Liver (tissue), 9 donors: ENCODE data around the gene TNFSF12. TPM values are rescaled to one million over a fixed set of nuclear protein-coding genes. Genes with fewer than 3 reads are reported as not detected.

ENCODE experiments used
- DNase-seq: peaks from one replicate; pipeline ENCODE4 v3.0.0-alpha.2; 2017; ENCODE audit warnings: low spot score
- H3K27ac ChIP-seq, 2 donors: one replicate each; pipeline ENCODE4 v1.7.0; 2013; ENCODE audit warnings: inconsistent platforms in 2 of 2, low read length in 2 of 2, control low read depth in 1 of 2, low read depth in 1 of 2, mild to moderate bottlenecking in 1 of 2
- H3K27me3 ChIP-seq, 4 donors: one replicate each; pipeline versions ENCODE4 v1.6.1 to v1.7.0; 2013; ENCODE audit warnings: low read length in 3 of 4, inconsistent platforms in 1 of 4, mild to moderate bottlenecking in 1 of 4, moderate library complexity in 1 of 4; ENCODE audit not compliant: control insufficient read depth in 4 of 4, insufficient read depth in 4 of 4
- H3K36me3 ChIP-seq, 4 donors: one replicate each; pipeline versions ENCODE4 v1.6.1 to v1.7.0; 2013; ENCODE audit warnings: low read length in 3 of 4, mild to moderate bottlenecking in 3 of 4, low read depth in 1 of 4, moderate library complexity in 1 of 4; ENCODE audit not compliant: control insufficient read depth in 4 of 4, insufficient read depth in 3 of 4
- H3K4me1 ChIP-seq, 4 donors: one replicate each; pipeline versions ENCODE4 v1.6.1 to v1.7.0; 2013; ENCODE audit warnings: low read length in 3 of 4, mild to moderate bottlenecking in 3 of 4, moderate library complexity in 1 of 4; ENCODE audit not compliant: control insufficient read depth in 4 of 4, insufficient read depth in 4 of 4
- H3K4me3 ChIP-seq, 3 donors: one replicate each; pipeline versions ENCODE4 v1.6.1 to v1.7.0; 2013; ENCODE audit warnings: low read length in 3 of 3, control low read depth in 1 of 3, low read depth in 1 of 3, mild to moderate bottlenecking in 1 of 3
- H3K9ac ChIP-seq, 2 donors: one replicate each; pipeline ENCODE4 v1.7.0; 2013; ENCODE audit warnings: low read length in 2 of 2, mild to moderate bottlenecking in 2 of 2, moderate library complexity in 2 of 2, control low read depth in 1 of 2, low read depth in 1 of 2
- H3K9me3 ChIP-seq, 4 donors: one replicate each; pipeline versions ENCODE4 v1.6.1 to v1.7.0; 2013; ENCODE audit warnings: low read length in 3 of 4; ENCODE audit not compliant: control insufficient read depth in 4 of 4
- CTCF ChIP-seq: fragments of 150-350 bp; IDR thresholded peaks from 2 replicates; pipeline ENCODE4 v1.5.1; 2017; ENCODE audit warnings: improper control_type of control experiment, low read depth, low read length; ENCODE audit not compliant: missing input control
- EGR1 ChIP-seq, 2 donors: IDR thresholded peaks; 2 replicates each; pipeline ENCODE4 v1.6.1; 2016 to 2018; ENCODE audit warnings: antibody characterized with exemption in 2 of 2, low read depth in 2 of 2
- FOXA2 ChIP-seq: IDR thresholded peaks from 2 replicates; pipeline ENCODE4 v1.6.1; 2016; ENCODE audit warnings: antibody characterized with exemption
- GABPA ChIP-seq, 2 donors: IDR thresholded peaks in 1 of 2; conservative IDR thresholded peaks in 1 of 2; 2 replicates each; pipeline ENCODE4 v1.6.1; 2016; ENCODE audit warnings: antibody characterized with exemption in 2 of 2, mild to moderate bottlenecking in 1 of 2, moderate library complexity in 1 of 2
- HNF4A ChIP-seq, 2 donors: conservative IDR thresholded peaks; 2 replicates each; pipeline ENCODE4 v1.6.1; 2016; ENCODE audit warnings: antibody characterized with exemption in 2 of 2, mild to moderate bottlenecking in 2 of 2
- HNF4G ChIP-seq: IDR thresholded peaks from 2 replicates; pipeline ENCODE4 v1.6.1; 2016; ENCODE audit warnings: antibody characterized with exemption
- JUND ChIP-seq, 2 donors: IDR thresholded peaks; 2 replicates each; pipeline ENCODE4 v1.6.1; 2016; ENCODE audit warnings: antibody characterized with exemption in 2 of 2
- MAX ChIP-seq: IDR thresholded peaks from 2 replicates; pipeline ENCODE4 v1.6.1; 2016; ENCODE audit warnings: antibody characterized with exemption
- NR2F2 ChIP-seq: IDR thresholded peaks from 2 replicates; pipeline ENCODE4 v1.6.1; 2016; ENCODE audit warnings: antibody characterized with exemption
- RAD21 ChIP-seq, 2 donors: IDR thresholded peaks; 2 replicates each; pipeline ENCODE4 v1.6.1; 2016; ENCODE audit warnings: antibody characterized with exemption in 2 of 2, mild to moderate bottlenecking in 2 of 2
- REST ChIP-seq: IDR thresholded peaks from 2 replicates; pipeline ENCODE4 v1.6.1; 2016; ENCODE audit warnings: antibody characterized with exemption, mild to moderate bottlenecking
- SP1 ChIP-seq: IDR thresholded peaks from 2 replicates; pipeline ENCODE4 v1.6.1; 2018; ENCODE audit warnings: antibody characterized with exemption, mild to moderate bottlenecking
- TAF1 ChIP-seq: conservative IDR thresholded peaks from 2 replicates; pipeline ENCODE4 v1.6.1; 2016; ENCODE audit warnings: antibody characterized with exemption, mild to moderate bottlenecking
- YY1 ChIP-seq: IDR thresholded peaks from 2 replicates; pipeline ENCODE4 v1.6.1; 2016; ENCODE audit warnings: antibody characterized with exemption, mild to moderate bottlenecking
- ZBTB33 ChIP-seq: IDR thresholded peaks from 2 replicates; pipeline ENCODE4 v1.6.1; 2016; ENCODE audit warnings: antibody characterized with exemption
- WGBS: extraction: QIAGEN DNeasy Blood & Tissue Kit; methylation state at CpG from one replicate; pipeline ENCODE4 v1.1.7; 2013; 5-methylcytosine and 5-hydroxymethylcytosine counted together
- polyA plus RNA-seq, 2 donors: library from polyadenylated mRNA; stranded (reverse) in 1 of 2; unstranded in 1 of 2; fragments of 200-250 nt in 1 of 2; fragments of >200 nt in 1 of 2; fragmentation: Nextera tagmentation in 1 of 2; extraction: Ambion mirVana in 1 of 2; gene quantifications; one replicate each; pipeline versions ENCODE4 v1.2.1 to v1.2.3, GENCODE V29; 2013 to 2015
- total RNA-seq, 2 donors: library from RNA; depleted of rRNA; stranded (reverse); fragments of >200 nt; gene quantifications; one replicate each; pipeline ENCODE4 v1.2.3, GENCODE V29; 2014
- donor health status: healthy.
- donor health status: healthy.
- donor health status: healthy.
- donor health status: healthy.
- donor health status: healthy.

Gene TNFSF12
- total and polyA plus RNA-seq, 4 donors, result 4.2 to 13.1 (median 5.4) TPM

GRCh38 chr17:7509937-7510336 lies 38.9 kb upstream of the TNFSF12 start:
- no peak for DNase-seq
- no peak overlapping the region for H3K27ac ChIP-seq
- H3K36me3 ChIP-seq, result peaks cover 14 to 86% (median 65%) of the 10 kb centered on the region in 4 donors
- TF ChIP-seq HNF4A (conservative IDR thresholded peaks at IDR 0.05), result no peak
- TF ChIP-seq GABPA (IDR thresholded peaks at IDR 0.05 in 1 of 2, conservative IDR thresholded peaks at IDR 0.05 in 1 of 2), result no peak
- TF ChIP-seq EGR1 (IDR thresholded peaks at IDR 0.05; ENCODE audit: low read depth in 2 of 2), result no peak
- no peak for TF ChIP-seq REST
- TF ChIP-seq HNF4G, result no peak
- TF ChIP-seq RAD21 (IDR thresholded peaks at IDR 0.05), result no peak
- no peak for TF ChIP-seq ZBTB33
- no peaks in the 10 kb centered on the region for H3K27me3 ChIP-seq
- no peaks in the 10 kb centered on the region for H3K9me3 ChIP-seq
- H3K4me1 ChIP-seq, result peaks cover 0 to 1% (median 0%) of the 10 kb centered on the region in 4 donors
- WGBS, result 77% methylated on average over 5 of the region's 5 CpGs
- H3K9ac ChIP-seq, result no peak overlapping the region
- H3K4me3 ChIP-seq, result no peak overlapping the region

- Histone ChIP-seq H3K9ac (no peak overlapping the region), H3K4me1 (peaks cover 0 to 5% (median 1%) of the 10 kb centered on the region in 4 donors), H3K27me3 (no peaks in the 10 kb centered on the region), H3K4me3 (no peak overlapping the region), H3K9me3 (no peaks in the 10 kb centered on the region), H3K27ac (no peak overlapping the region), H3K36me3 (peaks cover 14 to 76% (median 58%) of the 10 kb centered on the region in 4 donors)
- DNase-seq, result no peak
- no peak for TF ChIP-seq NR2F2
- no peak for TF ChIP-seq EGR1 (IDR thresholded peaks at IDR 0.05; ENCODE audit: low read depth in 2 of 2)
- TF ChIP-seq MAX, result no peak
- no peak for TF ChIP-seq ZBTB33
- no peak for TF ChIP-seq YY1
- no peak for TF ChIP-seq HNF4G
- TF ChIP-seq JUND (IDR thresholded peaks at IDR 0.05), result no peak
- no peak for TF ChIP-seq SP1
- TF ChIP-seq FOXA2, result no peak
- TF ChIP-seq GABPA (IDR thresholded peaks at IDR 0.05 in 1 of 2, conservative IDR thresholded peaks at IDR 0.05 in 1 of 2), result no peak
- no peak for TF ChIP-seq CTCF
- TF ChIP-seq REST, result no peak
- TF ChIP-seq TAF1, result no peak
- 82% methylated on average over 10 of the region's 10 CpGs for WGBS
Measured at GRCh38 chr17:7511108-7511507, 37.8 kb upstream of the TNFSF12 start.
